ENCODE data around the gene RABEP1. TPM values are rescaled to one million over a fixed set of nuclear protein-coding genes. Genes with fewer than 3 reads are reported as not detected.

The RABEP1 gene
- total and polyA plus RNA-seq, 9 of the 15 experiments (the other 6 are each of a cell fraction or from before 2014, with no cell fraction given) = 8.2 to 38.9 (median 30.3) TPM

- no TSS peak for BruUV-seq (replicated peaks)
- intact Hi-C loops (cut with micrococcal nuclease) (loop anchor here (5.0 kb wide), 1 partner anchor 238 kb away; no protein-coding TSS in a partner anchor), in situ Hi-C loops (cut with MboI) (no loop called here)
- Histone ChIP-seq H3K27me3 (ENCODE audit: control insufficient read depth in 2 of 2, insufficient read depth in 2 of 2, low read length in 2 of 2) (no peaks in the 10 kb centered on the region), H3K9me3 (replicated peaks; ENCODE audit: control insufficient read depth, insufficient read depth, low read depth, low read length) (no peaks in the 10 kb centered on the region), H3K36me3 (ENCODE audit: control insufficient read depth, insufficient read depth, low read length) (peaks cover 73% of the 10 kb centered on the region), H3K9me1 (ENCODE audit: control insufficient read depth, insufficient read depth, low read length) (no peaks in the 10 kb centered on the region), H4K20me1 (replicated peaks; ENCODE audit: control insufficient read depth, insufficient read depth, low read length) (no peaks in the 10 kb centered on the region), H3K4me3 (no peak overlapping the region), H3K79me2 (ENCODE audit: control insufficient read depth, insufficient read depth, low read length) (peaks cover 48% of the 10 kb centered on the region), H3K27ac (ENCODE audit: extremely low read depth, low read depth, low read length) (peak overlapping the region; percentile 30; the same call in 2 of the 3 replicates), H3K4me1 (replicated peaks in 1 of 2; ENCODE audit: control insufficient read depth in 2 of 2, insufficient read depth in 2 of 2, low read length in 2 of 2) (peaks cover 8 to 9% of the 10 kb centered on the region in 2 experiments; a peak in 4 of 5 replicates), H3K4me2 (ENCODE audit: insufficient read depth, low read length) (no peak overlapping the region), H2AFZ (ENCODE audit: low read depth, low read length) (no peak overlapping the region), H3K9ac (ENCODE audit: insufficient read depth in 1 of 2, low read depth in 2 of 2, low read length in 2 of 2) (0 out of 4 replicates have a peak overlapping the region, but pooled peaks of 1 of the 2 experiments have one; percentile 6)
- CTCF ChIA-PET (ENCODE audit: low intra/inter-chr PET ratio) = no interaction called here
- no peak for DNase-seq (ENCODE audit: extremely low read depth in 1 of 4, low spot score in 3 of 4)
- POLR2A ChIA-PET = interaction anchor here (1.4 kb wide), 1 partner anchor 12 kb away, joined by 4 read pairs; no protein-coding TSS in a partner anchor
- TF ChIP-seq ZKSCAN8 (CRISPR knock-in tag; IDR thresholded peaks at IDR 0.05) = no peak
- TF ChIP-seq SMARCA5 (IDR thresholded peaks at IDR 0.05) = no peak
- TF ChIP-seq KAT7 (CRISPR knock-in tag; IDR thresholded peaks at IDR 0.05; ENCODE audit: borderline replicate concordance) = no peak
- no peak for TF ChIP-seq SP1 (CRISPR knock-in tag; IDR thresholded peaks at IDR 0.05)
- no peak for TF ChIP-seq ZNF766 (CRISPR knock-in tag; conservative IDR thresholded peaks at IDR 0.05)
- TF ChIP-seq STAT6 (CRISPR knock-in tag; IDR thresholded peaks at IDR 0.05) = no peak
- TF ChIP-seq XRCC5 (IDR thresholded peaks at IDR 0.05; ENCODE audit: low read depth, low read length) = no peak
- no peak for TF ChIP-seq FOXA3 (CRISPR knock-in tag; conservative IDR thresholded peaks at IDR 0.05 in 1 of 2, IDR thresholded peaks at IDR 0.05 in 1 of 2)
- TF ChIP-seq ZBTB2 (IDR thresholded peaks at IDR 0.05) = no peak
- ATAC-seq = no peak
- FAIRE-seq = no peak
- 93% methylated on average over 2 of the region's 2 CpGs for WGBS (ENCODE audit: insufficient coverage, low coverage, missing lambda C conversion rate)
Observed at GRCh38 chr17:5434984-5435383, 152.9 kb downstream of the RABEP1 start.

Other genes with a start within 250 kb of the RABEP1 start
Only the 7 nearest of the 12 such genes appear.
- 11.1 and 13.2 TPM in 2 replicates for gene ZNF232, start 170.4 kb upstream of the RABEP1 start, total RNA-seq (2014; rRNA removed)
- gene ZNF232, start 170.4 kb upstream of the RABEP1 start, total RNA-seq (2014; rRNA removed; fragmentation: Illumina TruSeq; extraction: Trizol) = 14.6 and 16.5 TPM in 2 replicates
- 11.2 and 11.7 TPM in 2 replicates for gene ZNF232, start 170.4 kb upstream of the RABEP1 start, total RNA-seq (2015; rRNA removed; fragmentation: Illumina TruSeq; extraction: Trizol)
- 13.0 and 13.1 TPM in 2 replicates for gene ZNF232, start 170.4 kb upstream of the RABEP1 start, total RNA-seq (2021)
- 4.4 and 10.6 TPM in 2 replicates for gene ZNF232, start 170.4 kb upstream of the RABEP1 start, polyA plus RNA-seq (2011; rRNA removed)
- 13.6 and 14.7 TPM in 2 replicates for gene ZNF232, start 170.4 kb upstream of the RABEP1 start, polyA plus RNA-seq (2014; fragmentation: Illumina TruSeq; extraction: Trizol)
- 10 to 100 TPM; 18.8 to 26.0 TPM for gene ZNF232, start 170.4 kb upstream of the RABEP1 start, polyA plus RNA-seq (2014; fragmentation: Nextera tagmentation; extraction: Ambion mirVana)
- gene ZNF232, start 170.4 kb upstream of the RABEP1 start, polyA plus RNA-seq (2014; rRNA removed) = 12.6 and 14.2 TPM in 2 replicates
- gene USP6, start 166.3 kb upstream of the RABEP1 start, total RNA-seq (2014; rRNA removed) = not detected in 2 replicates
- 0.03 and 0.04 TPM in 2 replicates for gene USP6, start 166.3 kb upstream of the RABEP1 start, total RNA-seq (2014; rRNA removed; fragmentation: Illumina TruSeq; extraction: Trizol)
- gene USP6, start 166.3 kb upstream of the RABEP1 start, total RNA-seq (2015; rRNA removed; fragmentation: Illumina TruSeq; extraction: Trizol) = 0.04 TPM in 1 of 2 replicates, not detected in the other
- gene USP6, start 166.3 kb upstream of the RABEP1 start, total RNA-seq (2021) = 0.07 and 0.09 TPM in 2 replicates
- gene USP6, start 166.3 kb upstream of the RABEP1 start, polyA plus RNA-seq (2011; rRNA removed) = not detected in 2 replicates
- not detected in 2 replicates for gene USP6, start 166.3 kb upstream of the RABEP1 start, polyA plus RNA-seq (2014; fragmentation: Illumina TruSeq; extraction: Trizol)
- under 1 TPM; 0.01 to 0.04 TPM for gene USP6, start 166.3 kb upstream of the RABEP1 start, polyA plus RNA-seq (2014; fragmentation: Nextera tagmentation; extraction: Ambion mirVana)
- not detected in 2 replicates for gene USP6, start 166.3 kb upstream of the RABEP1 start, polyA plus RNA-seq (2014; rRNA removed)
- 3.4 and 4.5 TPM in 2 replicates for gene ZNF594, start 90.4 kb upstream of the RABEP1 start, total RNA-seq (2014; rRNA removed)
- gene ZNF594, start 90.4 kb upstream of the RABEP1 start, total RNA-seq (2014; rRNA removed; fragmentation: Illumina TruSeq; extraction: Trizol) = 3.3 and 3.6 TPM in 2 replicates
- 3.2 and 3.5 TPM in 2 replicates for gene ZNF594, start 90.4 kb upstream of the RABEP1 start, total RNA-seq (2015; rRNA removed; fragmentation: Illumina TruSeq; extraction: Trizol)
- 2.2 and 2.7 TPM in 2 replicates for gene ZNF594, start 90.4 kb upstream of the RABEP1 start, total RNA-seq (2021)
- gene ZNF594, start 90.4 kb upstream of the RABEP1 start, polyA plus RNA-seq (2011; rRNA removed) = 2.5 and 2.6 TPM in 2 replicates
- 1.9 and 2.0 TPM in 2 replicates for gene ZNF594, start 90.4 kb upstream of the RABEP1 start, polyA plus RNA-seq (2014; fragmentation: Illumina TruSeq; extraction: Trizol)
- gene ZNF594, start 90.4 kb upstream of the RABEP1 start, polyA plus RNA-seq (2014; fragmentation: Nextera tagmentation; extraction: Ambion mirVana) = under 1 TPM; 0.24 to 0.41 TPM
- 4.1 and 4.7 TPM in 2 replicates for gene ZNF594, start 90.4 kb upstream of the RABEP1 start, polyA plus RNA-seq (2014; rRNA removed)
- not detected in 2 replicates for gene SCIMP, start 47.4 kb upstream of the RABEP1 start, total RNA-seq (2014; rRNA removed)
- gene SCIMP, start 47.4 kb upstream of the RABEP1 start, total RNA-seq (2014; rRNA removed; fragmentation: Illumina TruSeq; extraction: Trizol) = not detected in 2 replicates
- gene SCIMP, start 47.4 kb upstream of the RABEP1 start, total RNA-seq (2015; rRNA removed; fragmentation: Illumina TruSeq; extraction: Trizol) = not detected in 2 replicates
- gene SCIMP, start 47.4 kb upstream of the RABEP1 start, total RNA-seq (2021) = 0.07 and 0.11 TPM in 2 replicates
- gene SCIMP, start 47.4 kb upstream of the RABEP1 start, polyA plus RNA-seq (2011; rRNA removed) = not detected in 2 replicates
- gene SCIMP, start 47.4 kb upstream of the RABEP1 start, polyA plus RNA-seq (2014; fragmentation: Illumina TruSeq; extraction: Trizol) = 0.22 TPM in 1 of 2 replicates, not detected in the other
- gene SCIMP, start 47.4 kb upstream of the RABEP1 start, polyA plus RNA-seq (2014; fragmentation: Nextera tagmentation; extraction: Ambion mirVana) = under 1 TPM; 0.01 to 0.04 TPM
- gene SCIMP, start 47.4 kb upstream of the RABEP1 start, polyA plus RNA-seq (2014; rRNA removed) = not detected in 2 replicates
- 125 and 128 TPM in 2 replicates for gene NUP88, start 137.4 kb downstream of the RABEP1 start, total RNA-seq (2014; rRNA removed)
- gene NUP88, start 137.4 kb downstream of the RABEP1 start, total RNA-seq (2014; rRNA removed; fragmentation: Illumina TruSeq; extraction: Trizol) = 137 and 154 TPM in 2 replicates
- 143 and 148 TPM in 2 replicates for gene NUP88, start 137.4 kb downstream of the RABEP1 start, total RNA-seq (2015; rRNA removed; fragmentation: Illumina TruSeq; extraction: Trizol)
- 72.1 and 73.6 TPM in 2 replicates for gene NUP88, start 137.4 kb downstream of the RABEP1 start, total RNA-seq (2021)
- gene NUP88, start 137.4 kb downstream of the RABEP1 start, polyA plus RNA-seq (2011; rRNA removed) = 81.9 and 119 TPM in 2 replicates
- 150 and 160 TPM in 2 replicates for gene NUP88, start 137.4 kb downstream of the RABEP1 start, polyA plus RNA-seq (2014; fragmentation: Illumina TruSeq; extraction: Trizol)
- 10 to 100 TPM; 59.9 to 74.6 TPM for gene NUP88, start 137.4 kb downstream of the RABEP1 start, polyA plus RNA-seq (2014; fragmentation: Nextera tagmentation; extraction: Ambion mirVana)
- gene NUP88, start 137.4 kb downstream of the RABEP1 start, polyA plus RNA-seq (2014; rRNA removed) = 117 and 137 TPM in 2 replicates
- gene RPAIN, start 137.9 kb downstream of the RABEP1 start, total RNA-seq (2014; rRNA removed) = 40.2 and 48.4 TPM in 2 replicates
- gene RPAIN, start 137.9 kb downstream of the RABEP1 start, total RNA-seq (2014; rRNA removed; fragmentation: Illumina TruSeq; extraction: Trizol) = 37.2 and 38.5 TPM in 2 replicates
- 41.2 and 43.8 TPM in 2 replicates for gene RPAIN, start 137.9 kb downstream of the RABEP1 start, total RNA-seq (2015; rRNA removed; fragmentation: Illumina TruSeq; extraction: Trizol)
- 23.5 and 29.6 TPM in 2 replicates for gene RPAIN, start 137.9 kb downstream of the RABEP1 start, total RNA-seq (2021)
- 37.7 and 41.6 TPM in 2 replicates for gene RPAIN, start 137.9 kb downstream of the RABEP1 start, polyA plus RNA-seq (2011; rRNA removed)
- gene RPAIN, start 137.9 kb downstream of the RABEP1 start, polyA plus RNA-seq (2014; fragmentation: Illumina TruSeq; extraction: Trizol) = 27.3 and 29.8 TPM in 2 replicates
- 10 to 100 TPM; 62.0 to 63.7 TPM for gene RPAIN, start 137.9 kb downstream of the RABEP1 start, polyA plus RNA-seq (2014; fragmentation: Nextera tagmentation; extraction: Ambion mirVana)
- 34.3 and 41.2 TPM in 2 replicates for gene RPAIN, start 137.9 kb downstream of the RABEP1 start, polyA plus RNA-seq (2014; rRNA removed)
- gene C1QBP, start 156.9 kb downstream of the RABEP1 start, total RNA-seq (2014; rRNA removed) = 383 and 419 TPM in 2 replicates
- gene C1QBP, start 156.9 kb downstream of the RABEP1 start, total RNA-seq (2014; rRNA removed; fragmentation: Illumina TruSeq; extraction: Trizol) = 625 and 715 TPM in 2 replicates
- 633 and 665 TPM in 2 replicates for gene C1QBP, start 156.9 kb downstream of the RABEP1 start, total RNA-seq (2015; rRNA removed; fragmentation: Illumina TruSeq; extraction: Trizol)
- 414 and 433 TPM in 2 replicates for gene C1QBP, start 156.9 kb downstream of the RABEP1 start, total RNA-seq (2021)
- gene C1QBP, start 156.9 kb downstream of the RABEP1 start, polyA plus RNA-seq (2011; rRNA removed) = 209 and 398 TPM in 2 replicates
- 490 and 582 TPM in 2 replicates for gene C1QBP, start 156.9 kb downstream of the RABEP1 start, polyA plus RNA-seq (2014; fragmentation: Illumina TruSeq; extraction: Trizol)
- gene C1QBP, start 156.9 kb downstream of the RABEP1 start, polyA plus RNA-seq (2014; fragmentation: Nextera tagmentation; extraction: Ambion mirVana) = 100 to 1,000 TPM in 1 of 2 experiments, 10 to 100 TPM in 1; 90.7 to 107 TPM
- 367 and 377 TPM in 2 replicates for gene C1QBP, start 156.9 kb downstream of the RABEP1 start, polyA plus RNA-seq (2014; rRNA removed)

Data from K562 (cell line).